Measurements from ENCODE around the gene COL4A1.

The COL4A1 gene

GRCh38 chr13:110306960-110307766, at the start of gene COL4A1, which contains the start of gene COL4A2:
Gene COL4A1 (minus strand): TSS chr13:110307157. CDS start chr13:110307027, 130 bp downstream.
Gene COL4A2 (plus strand): TSS chr13:110307284. CDS start chr13:110307904, 620 bp downstream.
- no peak for DNase-seq

- no peak for DNase-seq
These were observed 49.4 kb upstream of the COL4A1 start for GRCh38 chr13:110356362-110356761.

DNA sequence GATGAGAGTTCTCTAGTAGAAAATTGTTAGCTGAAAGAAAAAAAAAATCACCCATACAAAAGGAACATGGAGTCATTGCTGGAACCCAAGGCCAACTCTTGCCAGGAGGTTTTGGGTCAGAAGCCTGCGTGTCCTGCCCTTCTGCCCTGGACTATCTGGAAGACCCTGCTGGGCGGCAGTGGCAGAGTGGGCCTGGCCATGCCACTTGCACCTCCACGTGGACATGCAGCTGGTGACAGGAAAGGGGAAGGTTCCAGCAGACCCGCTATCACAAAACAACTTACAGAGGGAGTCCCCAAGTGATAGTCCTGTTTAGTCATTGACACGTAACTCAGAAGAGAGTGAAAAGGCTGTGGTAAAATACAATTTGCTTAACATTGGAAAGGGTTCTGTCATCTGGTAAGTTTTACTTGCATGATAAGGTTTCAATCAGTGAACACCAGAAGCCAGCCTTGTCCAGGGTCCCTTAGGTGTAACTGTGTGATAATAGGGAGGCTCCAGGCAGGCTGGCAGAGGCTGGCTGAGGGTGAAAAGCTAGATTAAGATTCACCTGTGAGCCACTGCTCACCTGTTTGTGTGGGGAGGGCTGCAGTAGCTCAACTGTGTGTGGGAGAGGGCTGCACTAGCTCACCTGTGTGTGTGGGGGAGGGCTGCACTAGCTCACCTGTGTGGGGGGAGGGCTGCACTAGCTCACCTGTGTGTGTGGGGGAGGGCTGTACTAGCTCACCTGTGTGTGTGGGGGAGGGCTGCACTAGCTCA, 47.9 kb upstream of the COL4A1 start:
- DNase-seq = no peak

DNA sequence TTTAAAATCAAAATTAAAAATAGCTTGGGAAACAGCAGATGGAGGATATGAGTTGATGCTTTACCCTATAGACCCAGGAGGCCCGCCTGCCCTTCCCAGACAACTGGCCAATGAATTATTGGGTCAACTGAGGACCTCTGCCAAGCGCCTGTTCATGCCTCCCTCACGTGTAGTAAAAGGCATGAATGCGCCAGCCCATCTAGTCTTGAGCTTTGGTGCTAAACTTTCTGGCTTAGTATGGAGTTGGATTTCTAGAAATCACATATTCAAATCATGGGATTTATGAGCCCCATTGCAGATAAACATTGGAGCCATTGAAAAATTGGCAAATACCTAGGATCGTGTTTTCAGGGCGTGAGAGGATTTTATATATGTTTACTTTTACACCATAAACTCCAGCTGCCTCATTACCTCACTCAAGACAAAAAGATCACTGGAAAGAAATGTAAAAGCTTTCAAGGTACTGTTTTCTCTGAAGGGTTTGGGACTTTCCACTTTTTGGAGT, 47.2 kb upstream of the COL4A1 start:
- DNase-seq = no peak

DNA sequence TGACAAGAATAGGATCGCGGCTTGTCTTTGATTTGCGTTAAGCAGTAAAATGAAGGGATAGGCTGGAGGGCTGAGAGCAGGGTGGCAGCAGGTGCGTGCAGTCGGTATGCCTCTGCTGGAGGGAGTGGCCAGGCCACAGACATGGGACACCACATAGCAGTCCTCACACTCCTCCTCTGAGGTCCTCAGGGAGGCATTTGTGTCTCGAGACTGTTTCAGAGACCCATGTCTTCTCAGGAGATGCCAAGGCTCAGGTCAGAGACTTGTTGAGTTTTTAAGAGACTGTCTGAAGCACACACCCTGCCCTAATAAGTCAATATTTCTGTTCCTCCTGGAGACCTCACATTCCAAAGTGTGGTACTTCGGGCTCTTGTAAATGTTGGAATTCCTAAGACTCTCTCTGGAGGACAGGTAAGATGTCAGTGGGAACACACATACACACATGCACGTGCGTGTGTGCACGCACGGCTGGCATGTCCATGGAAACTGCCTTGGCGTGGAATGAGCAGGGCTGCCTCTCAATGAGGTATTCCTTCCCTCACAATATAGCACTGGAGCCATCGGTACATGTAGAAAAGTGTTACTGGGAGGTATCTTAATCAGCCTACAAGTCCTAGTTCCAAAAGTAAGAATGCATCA, 46.5 kb upstream of the COL4A1 start:
- no peak for DNase-seq

DNA sequence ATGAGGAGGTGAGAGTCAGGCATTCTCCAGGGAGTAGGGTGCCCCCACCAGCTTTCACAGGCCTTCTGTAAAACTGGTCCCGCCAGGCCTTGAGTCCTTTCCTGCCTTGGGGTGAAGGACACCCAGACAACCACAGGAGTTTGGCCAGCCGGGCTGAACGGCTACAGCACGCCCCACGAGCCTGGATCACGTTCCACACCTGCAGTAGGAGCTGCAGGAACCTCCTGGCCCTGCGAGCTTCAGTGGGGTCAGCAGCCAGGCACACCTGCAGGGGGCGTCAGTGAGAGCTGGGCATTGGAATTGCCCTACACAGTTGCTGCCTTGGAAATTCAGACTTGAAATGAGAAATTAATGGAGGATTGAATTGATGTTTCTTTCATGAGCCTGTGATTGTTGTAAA, 45.8 kb upstream of the COL4A1 start:
- DNase-seq = peak; percentile 18

- DNase-seq = no peak
These were observed 44.9 kb upstream of the COL4A1 start for GRCh38 chr13:110351636-110352420.

- no peak for DNase-seq
These were observed 43.6 kb upstream of the COL4A1 start for GRCh38 chr13:110350509-110350908.

- no peak for DNase-seq
These were observed 43.1 kb upstream of the COL4A1 start for GRCh38 chr13:110350049-110350448.

DNA sequence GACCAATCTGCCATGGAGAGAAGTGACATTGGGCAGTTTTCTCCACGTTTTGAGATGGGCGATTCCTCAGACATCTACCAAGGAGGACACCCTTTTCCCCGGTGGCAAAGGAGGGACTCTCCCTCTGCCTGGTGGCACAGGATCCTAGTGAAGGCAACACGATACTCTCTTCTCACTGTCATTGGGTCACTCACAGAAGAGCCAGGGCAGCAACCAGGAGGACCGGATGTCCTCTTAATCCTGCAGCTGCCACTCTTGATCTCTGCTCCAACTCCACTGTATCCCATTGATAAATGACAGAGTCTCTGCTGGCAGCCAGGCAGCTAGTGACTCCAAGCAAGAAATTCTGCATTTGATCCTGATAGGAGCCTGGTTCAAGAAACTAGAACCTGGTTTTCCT, 42.3 kb upstream of the COL4A1 start:
- DNase-seq = no peak

- no peak for DNase-seq
These were observed 41.5 kb upstream of the COL4A1 start for GRCh38 chr13:110348309-110349105.

- DNase-seq = no peak
These were observed 40.8 kb upstream of the COL4A1 start for GRCh38 chr13:110347535-110348308.

DNA sequence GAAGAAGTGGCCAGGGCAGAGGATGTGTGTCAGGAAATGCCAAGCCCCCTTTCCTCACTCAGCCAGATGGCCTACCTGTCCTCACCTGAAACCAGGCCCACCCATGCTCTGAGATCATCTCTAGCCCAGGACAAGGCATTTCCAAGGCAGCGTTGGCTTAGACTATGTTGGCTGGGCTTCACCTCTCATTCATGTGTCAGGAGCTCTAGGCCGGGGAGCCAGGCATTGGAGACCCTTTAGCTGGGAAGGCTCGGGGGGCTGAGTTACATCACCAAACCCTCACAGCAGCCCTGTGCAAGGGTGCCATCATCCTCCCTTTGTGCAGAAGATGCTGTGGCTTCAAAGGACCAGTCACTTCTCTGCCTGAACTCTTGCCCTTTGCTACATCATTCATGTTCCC, 40.1 kb upstream of the COL4A1 start:
- no peak for DNase-seq

DNA sequence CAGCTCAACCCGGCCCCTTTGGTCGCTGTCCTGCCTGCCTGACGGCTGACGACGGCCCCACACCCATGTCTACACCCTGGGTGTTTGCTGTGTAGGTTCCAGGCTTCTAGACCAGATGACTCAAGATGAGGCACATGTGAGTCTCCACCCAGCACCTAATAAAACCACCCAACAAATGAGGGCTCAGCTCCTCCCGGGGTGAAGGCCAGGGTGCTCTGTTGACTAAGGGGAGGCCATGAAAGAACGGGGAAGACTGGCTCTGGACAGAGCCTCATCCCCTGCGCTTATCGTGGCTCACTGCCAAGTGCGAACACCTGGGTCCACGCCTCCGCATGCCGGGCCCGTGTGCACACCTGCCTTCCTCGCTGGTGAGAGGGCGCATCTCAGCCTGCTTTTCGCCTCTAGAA, 39.7 kb upstream of the COL4A1 start:
- no peak for DNase-seq

DNA sequence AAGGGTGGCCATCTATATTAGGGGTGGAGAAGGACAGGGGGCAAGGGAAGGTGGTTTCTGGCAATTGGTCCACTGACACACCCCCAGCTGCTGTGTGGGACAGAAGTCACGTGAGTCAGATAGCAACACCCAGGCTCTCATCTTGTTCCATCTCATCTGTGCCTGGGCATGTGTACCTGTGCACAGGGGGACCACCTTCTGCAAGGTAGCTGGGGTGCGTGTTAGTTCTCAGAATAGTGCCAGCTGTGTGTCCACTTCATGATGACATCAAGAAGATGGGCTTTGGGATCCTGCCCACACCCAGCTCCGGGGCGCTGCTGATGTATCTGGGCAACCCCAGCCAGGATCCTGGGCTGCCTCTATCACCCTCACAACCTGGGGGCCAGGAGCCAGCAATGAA, 38.7 kb upstream of the COL4A1 start:
- no peak for DNase-seq

- DNase-seq = no peak
These were observed 38.3 kb upstream of the COL4A1 start for GRCh38 chr13:110345266-110345665.

DNA sequence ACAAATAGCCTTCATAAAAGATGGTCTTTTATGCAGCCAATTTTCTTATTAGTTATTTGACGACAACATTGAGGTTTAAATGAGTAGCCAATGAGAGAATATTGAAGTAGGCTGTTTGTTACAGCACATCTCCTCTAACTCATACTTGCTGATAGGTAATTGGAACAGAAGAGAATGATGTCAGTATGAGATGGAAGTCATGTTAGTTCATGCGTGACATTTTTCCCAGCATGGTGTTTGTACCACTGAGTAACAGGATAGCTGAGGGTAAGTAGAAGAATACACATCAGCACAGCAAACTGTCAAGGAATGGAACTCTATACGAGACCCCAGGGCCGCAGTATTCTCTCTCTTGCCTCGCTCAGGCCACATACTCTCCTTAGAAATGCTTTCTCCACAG, 37.4 kb upstream of the COL4A1 start:
- DNase-seq = no peak

DNA sequence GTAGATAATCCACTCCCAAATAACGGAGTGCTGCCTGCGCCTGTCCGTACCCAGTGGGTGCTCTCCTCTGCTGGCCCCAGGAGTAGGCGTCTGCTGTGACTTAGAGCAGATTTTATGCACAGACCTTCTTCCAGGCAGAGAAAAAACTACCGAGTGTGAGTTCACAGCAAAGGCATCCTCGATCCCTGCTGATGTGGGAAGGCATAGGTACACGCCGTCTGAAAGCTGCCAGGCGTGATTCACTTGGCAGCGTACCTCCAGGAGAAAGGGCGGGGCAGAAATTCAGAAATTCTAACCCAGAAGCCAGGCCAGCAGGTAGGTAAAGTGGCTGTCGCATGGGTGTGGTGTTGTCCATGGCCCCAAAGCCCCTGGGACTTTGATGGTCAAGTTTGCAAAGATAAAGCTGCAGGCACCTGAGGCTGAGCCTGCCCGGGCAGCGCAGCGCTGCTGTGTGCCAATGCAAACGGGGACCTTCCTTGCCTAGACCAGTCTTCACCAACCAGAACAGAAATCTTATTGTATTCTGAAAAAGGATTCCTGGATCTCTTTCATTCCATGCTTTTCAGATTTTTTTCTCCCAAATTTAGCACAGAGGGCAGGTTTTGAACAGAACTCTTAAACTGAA, 36.4 kb upstream of the COL4A1 start:
- DNase-seq = no peak

GRCh38 chr13:110342474-110342873, 35.5 kb upstream of the COL4A1 start:
- DNase-seq = no peak

GRCh38 chr13:110341445-110342244, 34.7 kb upstream of the COL4A1 start:
- DNase-seq = no peak

Measured in stimulated activated CD4-positive, alpha-beta T cell treated with anti-CD3 and anti-CD28 coated beads, Interleukin-15, amount 100 ng/mL, for 24 hours (primary cell).